Measurements from ENCODE around the gene PCSK5. TPM values are rescaled to one million over a fixed set of nuclear protein-coding genes. Genes with fewer than 3 reads are reported as not detected.

Gene PCSK5
- total and polyA plus RNA-seq, 4 donors: 0.58 to 3.6 (median 0.82) TPM

GRCh38 chr9:76363032-76363395 lies 472.5 kb downstream of the PCSK5 start:
- TF ChIP-seq CTCF (IDR thresholded peaks at IDR 0.05; ENCODE audit: low read depth, low read length, missing input control) (no peak), EGR1 (IDR thresholded peaks at IDR 0.05; ENCODE audit: low read depth in 2 of 2) (no peak), MAX (IDR thresholded peaks at IDR 0.05) (no peak), SP1 (IDR thresholded peaks at IDR 0.05) (no peak), FOXA2 (IDR thresholded peaks at IDR 0.05) (no peak)
- no peaks in the 10 kb centered on the region for H3K27me3 ChIP-seq (ENCODE audit: control insufficient read depth in 4 of 4, insufficient read depth in 4 of 4, low read length in 3 of 4)
- no peak for DNase-seq (ENCODE audit: low spot score)
- H3K9me3 ChIP-seq (ENCODE audit: control insufficient read depth in 4 of 4, low read length in 3 of 4): no peaks in the 10 kb centered on the region
- peaks cover 0 to 1% (median 0%) of the 10 kb centered on the region in 4 donors for H3K4me1 ChIP-seq (ENCODE audit: control insufficient read depth in 4 of 4, insufficient read depth in 4 of 4, low read length in 3 of 4)
- H3K27ac ChIP-seq (ENCODE audit: low read depth in 1 of 2, low read length in 2 of 2): no peak overlapping the region
- H3K9ac ChIP-seq (ENCODE audit: low read depth in 1 of 2, low read length in 2 of 2): no peak overlapping the region
- H3K4me3 ChIP-seq (ENCODE audit: low read depth in 1 of 3, low read length in 3 of 3): no peak overlapping the region
- H3K36me3 ChIP-seq (ENCODE audit: control insufficient read depth in 4 of 4, insufficient read depth in 3 of 4, low read depth in 1 of 4, low read length in 3 of 4): no peaks in the 10 kb centered on the region
- 86% methylated on average over 3 of the region's 3 CpGs for WGBS

GRCh38 chr9:76365028-76365427 lies 474.6 kb downstream of the PCSK5 start:
- Histone ChIP-seq H3K9me3 (ENCODE audit: control insufficient read depth in 4 of 4, low read length in 3 of 4) (no peaks in the 10 kb centered on the region), H3K27ac (ENCODE audit: low read depth in 1 of 2, low read length in 2 of 2) (no peak overlapping the region), H3K36me3 (ENCODE audit: control insufficient read depth in 4 of 4, insufficient read depth in 3 of 4, low read depth in 1 of 4, low read length in 3 of 4) (no peaks in the 10 kb centered on the region), H3K27me3 (ENCODE audit: control insufficient read depth in 4 of 4, insufficient read depth in 4 of 4, low read length in 3 of 4) (no peaks in the 10 kb centered on the region), H3K9ac (ENCODE audit: low read depth in 1 of 2, low read length in 2 of 2) (no peak overlapping the region), H3K4me1 (ENCODE audit: control insufficient read depth in 4 of 4, insufficient read depth in 4 of 4, low read length in 3 of 4) (peaks cover 3 to 7% (median 7%) of the 10 kb centered on the region in 4 donors), H3K4me3 (ENCODE audit: low read depth in 1 of 3, low read length in 3 of 3) (no peak overlapping the region)
- DNase-seq (ENCODE audit: low spot score): no peak
- WGBS: 67% methylated on average over 1 of the region's 1 CpG
- TF ChIP-seq JUND (IDR thresholded peaks at IDR 0.05): peak in 1 of 2 donors; percentile 32
- no peak for TF ChIP-seq YY1 (IDR thresholded peaks at IDR 0.05)
- peak in 1 of 2 donors; percentile 28 for TF ChIP-seq HNF4A (conservative IDR thresholded peaks at IDR 0.05)
- no peak for TF ChIP-seq GABPA (IDR thresholded peaks at IDR 0.05 in 1 of 2, conservative IDR thresholded peaks at IDR 0.05 in 1 of 2)

- no peak for DNase-seq (ENCODE audit: low spot score)
- Histone ChIP-seq H3K4me1 (ENCODE audit: control insufficient read depth in 4 of 4, insufficient read depth in 4 of 4, low read length in 3 of 4) (peaks cover 3 to 15% (median 11%) of the 10 kb centered on the region in 4 donors), H3K9ac (ENCODE audit: low read depth in 1 of 2, low read length in 2 of 2) (no peak overlapping the region), H3K4me3 (ENCODE audit: low read depth in 1 of 3, low read length in 3 of 3) (no peak overlapping the region), H3K27ac (ENCODE audit: low read depth in 1 of 2, low read length in 2 of 2) (no peak overlapping the region), H3K9me3 (ENCODE audit: control insufficient read depth in 4 of 4, low read length in 3 of 4) (no peaks in the 10 kb centered on the region), H3K36me3 (ENCODE audit: control insufficient read depth in 4 of 4, insufficient read depth in 3 of 4, low read depth in 1 of 4, low read length in 3 of 4) (no peaks in the 10 kb centered on the region), H3K27me3 (ENCODE audit: control insufficient read depth in 4 of 4, insufficient read depth in 4 of 4, low read length in 3 of 4) (no peaks in the 10 kb centered on the region)
- TF ChIP-seq TAF1 (conservative IDR thresholded peaks at IDR 0.05) (no peak), EGR1 (IDR thresholded peaks at IDR 0.05; ENCODE audit: low read depth in 2 of 2) (no peak), CTCF (IDR thresholded peaks at IDR 0.05; ENCODE audit: low read depth, low read length, missing input control) (no peak), RAD21 (IDR thresholded peaks at IDR 0.05) (no peak)
- 87% methylated on average over 4 of the region's 4 CpGs for WGBS
Measured at GRCh38 chr9:76366275-76366674, 475.8 kb downstream of the PCSK5 start.
